Omental fat pad (tissue), 4 donors: ENCODE data around the gene HPCAL1. TPM values are rescaled to one million over a fixed set of nuclear protein-coding genes. Genes with fewer than 3 reads are reported as not detected.

Experiments
- ATAC-seq: fragments of 150-250 bp; one replicate; pipeline ENCODE4 v1.9.1; 2016; ENCODE audit warnings: mild to moderate bottlenecking, moderate library complexity; ENCODE audit not compliant: low FRiP score
- DNase-seq: peaks from one replicate; pipeline ENCODE4 v3.0.0-alpha.2; 2019; ENCODE audit warnings: low spot score
- total RNA-seq, 4 donors: library from RNA; depleted of rRNA; stranded (reverse); fragments of >200 nt; gene quantifications; one replicate each; pipeline ENCODE4 v1.1.0, GENCODE V29; 2016
- TF ChIP-seq, protein P1 (sequence below), 3 donors: fragments of 450-650 bp; IDR thresholded peaks; one replicate each; pipeline ENCODE4 v1.5.1; 2016 to 2017; ENCODE audit warnings: antibody characterized with exemption in 3 of 3, mild to moderate bottlenecking in 3 of 3, moderate library complexity in 2 of 3

The HPCAL1 gene
- total RNA-seq, 4 donors from 2014 or later = 51.8 to 75.8 (median 67.8) TPM

DNA sequence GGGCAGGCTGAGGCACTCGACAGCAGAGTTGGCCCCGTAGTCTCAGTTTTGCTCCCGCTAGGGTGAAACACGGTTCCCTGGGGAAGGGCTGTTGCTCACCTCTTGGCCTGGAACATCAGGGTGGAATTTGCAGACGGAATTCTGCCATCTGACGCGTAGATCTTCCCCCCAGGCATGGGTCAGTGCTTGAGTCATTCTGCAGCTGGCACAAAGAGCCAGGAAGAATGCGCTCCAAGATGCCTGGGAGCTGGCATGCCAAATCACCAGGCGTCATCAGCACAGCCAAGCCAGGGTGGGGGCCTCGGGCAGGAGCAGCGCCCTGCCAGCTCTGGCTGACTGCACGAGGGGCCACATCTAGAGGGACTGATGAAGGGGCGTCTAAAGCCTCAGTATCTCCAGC is 102.7 kb downstream of the HPCAL1 start:
- DNase-seq (peak; percentile 45), ATAC-seq (peak; percentile 50)
- TF ChIP-seq, protein P1, sequence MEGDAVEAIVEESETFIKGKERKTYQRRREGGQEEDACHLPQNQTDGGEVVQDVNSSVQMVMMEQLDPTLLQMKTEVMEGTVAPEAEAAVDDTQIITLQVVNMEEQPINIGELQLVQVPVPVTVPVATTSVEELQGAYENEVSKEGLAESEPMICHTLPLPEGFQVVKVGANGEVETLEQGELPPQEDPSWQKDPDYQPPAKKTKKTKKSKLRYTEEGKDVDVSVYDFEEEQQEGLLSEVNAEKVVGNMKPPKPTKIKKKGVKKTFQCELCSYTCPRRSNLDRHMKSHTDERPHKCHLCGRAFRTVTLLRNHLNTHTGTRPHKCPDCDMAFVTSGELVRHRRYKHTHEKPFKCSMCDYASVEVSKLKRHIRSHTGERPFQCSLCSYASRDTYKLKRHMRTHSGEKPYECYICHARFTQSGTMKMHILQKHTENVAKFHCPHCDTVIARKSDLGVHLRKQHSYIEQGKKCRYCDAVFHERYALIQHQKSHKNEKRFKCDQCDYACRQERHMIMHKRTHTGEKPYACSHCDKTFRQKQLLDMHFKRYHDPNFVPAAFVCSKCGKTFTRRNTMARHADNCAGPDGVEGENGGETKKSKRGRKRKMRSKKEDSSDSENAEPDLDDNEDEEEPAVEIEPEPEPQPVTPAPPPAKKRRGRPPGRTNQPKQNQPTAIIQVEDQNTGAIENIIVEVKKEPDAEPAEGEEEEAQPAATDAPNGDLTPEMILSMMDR (IDR thresholded peaks at IDR 0.05) = no peak

DNA sequence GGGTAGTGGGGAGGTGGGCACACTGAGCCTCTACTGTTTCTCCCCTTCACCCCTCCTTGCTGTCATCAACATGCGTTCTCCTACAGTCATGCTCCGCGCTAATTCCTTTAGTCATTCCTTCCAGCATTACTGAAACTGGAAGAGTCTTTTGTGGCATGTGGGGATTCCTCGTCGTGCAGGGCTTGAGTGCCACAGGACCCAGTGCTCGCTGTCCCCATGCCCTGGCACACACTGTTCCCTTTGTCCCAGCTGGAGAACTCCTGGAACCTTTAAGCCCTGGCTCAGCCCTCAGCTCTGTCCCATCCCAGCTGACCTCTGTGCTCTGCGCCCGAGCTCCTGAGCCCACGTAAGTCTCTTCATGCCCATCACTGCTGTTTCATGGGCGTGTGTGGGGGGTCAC is 103.3 kb downstream of the HPCAL1 start:
- ATAC-seq = no peak
- DNase-seq = no peak
- TF ChIP-seq, protein P1 (IDR thresholded peaks at IDR 0.05) = no peak

DNA sequence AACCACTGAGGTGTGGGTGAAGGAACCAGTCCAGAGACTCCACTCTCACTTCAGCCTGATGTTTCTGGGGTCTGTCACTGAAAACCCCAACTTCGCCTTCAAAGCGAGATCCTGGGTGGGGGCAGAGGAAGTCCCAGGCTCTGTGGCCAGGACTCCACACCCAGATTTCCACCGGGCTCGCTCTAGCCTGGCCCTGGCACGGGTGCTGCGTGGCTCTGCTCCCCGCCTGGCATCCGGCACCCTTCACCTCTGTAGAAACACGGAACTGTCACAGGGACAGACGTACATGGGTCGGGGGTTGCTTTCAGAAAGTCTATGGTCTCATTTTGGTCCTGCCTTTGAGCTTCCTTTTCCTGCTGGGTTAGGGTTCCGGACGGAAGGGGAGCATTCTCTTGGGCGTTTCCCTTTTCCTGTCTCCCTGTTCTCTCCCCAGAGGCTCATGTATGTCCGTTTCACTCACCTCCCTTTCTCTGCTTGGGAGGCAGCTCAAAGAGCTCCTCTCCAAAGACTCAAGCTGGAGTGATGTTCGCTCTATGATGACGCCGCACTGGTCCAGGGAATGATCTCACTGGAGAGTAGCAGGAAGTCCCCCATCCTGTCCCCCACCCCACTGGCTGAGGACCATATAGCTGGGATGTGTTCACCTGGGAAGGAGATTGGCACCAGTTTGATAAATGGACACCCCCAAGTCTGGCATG is 103.9 kb downstream of the HPCAL1 start:
- no peak for ATAC-seq
- TF ChIP-seq, protein P1 (IDR thresholded peaks at IDR 0.05) = no peak
- DNase-seq = no peak

DNA sequence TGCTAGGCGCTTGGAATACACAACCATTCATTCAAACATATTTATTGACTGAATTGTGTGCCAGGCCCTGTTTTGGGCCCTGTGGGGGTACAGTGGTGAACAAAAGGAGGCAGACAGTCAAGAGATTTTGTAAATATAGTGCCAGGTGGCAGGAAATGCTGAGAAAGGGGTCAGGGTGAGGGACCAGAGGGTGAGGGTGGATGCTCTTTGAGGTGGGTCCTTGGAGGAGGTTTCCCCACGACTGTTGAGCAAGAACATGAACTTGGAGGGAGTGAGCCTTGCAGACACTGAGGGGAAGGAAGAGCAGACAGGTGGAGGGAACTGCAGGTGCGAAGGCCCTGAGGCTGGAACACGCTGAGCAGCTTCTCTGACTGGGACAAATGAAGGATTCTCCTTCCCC is 104.7 kb downstream of the HPCAL1 start:
- TF ChIP-seq, protein P1 (IDR thresholded peaks at IDR 0.05) = no peak
- no peak for DNase-seq

DNA sequence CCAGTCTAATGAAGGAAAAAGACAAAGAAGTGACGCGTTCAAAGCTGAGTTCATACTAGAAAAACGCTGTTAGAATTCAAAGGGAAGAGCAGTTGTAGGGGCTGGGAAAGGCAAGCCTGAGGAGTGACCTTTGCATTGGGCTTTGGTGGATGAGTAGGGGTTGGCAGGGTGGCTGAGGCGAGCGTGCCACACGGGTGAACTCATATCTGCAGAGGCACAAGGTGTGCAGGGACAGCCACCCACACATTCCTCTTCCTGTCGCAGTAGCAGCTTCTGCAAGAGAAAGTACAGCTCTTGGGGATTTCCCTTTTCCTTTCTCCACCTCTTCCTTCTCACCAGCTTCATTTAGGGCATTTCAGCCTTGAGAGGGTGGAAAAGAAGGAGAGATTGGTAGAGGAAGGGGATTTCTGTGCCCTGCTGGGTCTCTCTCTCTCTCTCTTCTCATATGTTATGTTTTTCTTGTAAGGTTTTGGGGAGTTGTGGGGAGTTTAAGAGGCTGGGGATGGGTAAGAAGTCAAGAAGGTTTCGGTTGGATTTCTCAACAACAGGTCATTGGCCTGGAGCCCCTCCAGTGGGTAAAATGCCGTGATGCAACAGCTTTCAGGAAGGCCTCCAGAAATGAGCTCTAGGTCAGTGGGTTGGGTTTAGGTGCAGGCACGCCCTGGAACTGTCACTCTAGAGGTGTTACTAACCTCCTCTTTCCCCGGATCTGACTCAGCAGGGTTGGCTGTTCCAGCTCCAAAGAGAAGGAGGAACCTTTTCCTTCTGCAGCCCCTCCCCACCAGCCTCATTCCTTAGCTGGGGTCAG is 105.3 kb downstream of the HPCAL1 start:
- TF ChIP-seq, protein P1 (IDR thresholded peaks at IDR 0.05) = no peak
- DNase-seq (peak; percentile 65), ATAC-seq (peak; percentile 72)

More for the DNA sequence above, 104.7 kb downstream of the HPCAL1 start:
- no peak for ATAC-seq

DNA sequence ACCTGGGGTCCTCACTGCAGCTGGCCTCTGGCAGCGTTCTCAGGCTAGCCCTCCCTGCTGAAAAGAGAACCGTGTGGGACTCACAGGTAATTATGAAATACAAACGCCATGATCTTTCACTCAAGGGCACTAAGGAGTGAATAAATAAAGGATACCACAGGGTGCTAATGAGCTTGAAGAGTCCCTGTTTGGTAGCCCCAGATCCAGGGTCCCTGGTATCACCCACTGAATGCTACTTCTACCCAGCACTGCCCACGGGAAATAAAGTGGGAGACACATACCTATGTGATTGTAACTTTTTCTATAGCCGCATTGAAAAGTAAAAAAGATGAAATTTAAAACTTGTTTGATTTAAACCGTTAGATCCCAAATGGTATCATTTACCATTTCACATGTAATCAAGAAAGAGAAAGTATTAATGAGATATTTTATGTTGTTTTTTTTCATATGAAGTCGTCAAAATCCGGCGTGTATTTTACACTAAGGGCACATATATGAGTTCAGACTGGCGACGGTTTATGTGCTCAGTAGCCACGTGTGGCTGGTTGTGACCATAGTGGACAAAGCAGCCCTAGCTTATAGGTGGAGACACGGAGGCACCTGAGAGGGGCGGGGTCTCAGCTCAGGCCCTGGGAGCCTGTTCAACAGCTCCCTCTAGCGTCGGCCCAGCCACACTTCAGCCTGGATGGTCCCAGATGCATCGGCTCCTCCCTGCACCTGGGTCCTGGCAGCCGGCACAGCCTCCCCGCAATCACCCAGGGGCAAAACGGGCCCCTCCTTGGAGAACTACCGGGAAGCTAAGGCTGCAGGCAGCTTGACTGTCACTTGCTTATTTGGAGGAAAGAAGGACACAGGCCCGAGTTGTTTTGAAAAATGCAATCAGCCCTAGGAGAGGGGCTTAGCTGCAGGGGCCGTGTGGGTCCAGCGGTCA is 106.2 kb downstream of the HPCAL1 start:
- no peak for DNase-seq
- ATAC-seq = peak; percentile 52
- TF ChIP-seq, protein P1 (IDR thresholded peaks at IDR 0.05) = peak in 1 of 3 donors; percentile 94
